GM21529 (cell line): ENCODE data around the gene PIH1D1.
A peak's percentile ranks its signal among the peaks of the same experiment; 100 is the strongest.
"Not testable (repeated sequence)": the region's sequence is repeated elsewhere in the genome, so short reads cannot be mapped to it uniquely, and the experiment has no call there.

Experiments
- ATAC-seq: cut with Tn5 transposase; IDR thresholded peaks from one replicate; pipeline ENCODE4 v1.9.1; 2021; ENCODE audit not compliant: unreplicated experiment

PIH1D1 gene

DNA sequence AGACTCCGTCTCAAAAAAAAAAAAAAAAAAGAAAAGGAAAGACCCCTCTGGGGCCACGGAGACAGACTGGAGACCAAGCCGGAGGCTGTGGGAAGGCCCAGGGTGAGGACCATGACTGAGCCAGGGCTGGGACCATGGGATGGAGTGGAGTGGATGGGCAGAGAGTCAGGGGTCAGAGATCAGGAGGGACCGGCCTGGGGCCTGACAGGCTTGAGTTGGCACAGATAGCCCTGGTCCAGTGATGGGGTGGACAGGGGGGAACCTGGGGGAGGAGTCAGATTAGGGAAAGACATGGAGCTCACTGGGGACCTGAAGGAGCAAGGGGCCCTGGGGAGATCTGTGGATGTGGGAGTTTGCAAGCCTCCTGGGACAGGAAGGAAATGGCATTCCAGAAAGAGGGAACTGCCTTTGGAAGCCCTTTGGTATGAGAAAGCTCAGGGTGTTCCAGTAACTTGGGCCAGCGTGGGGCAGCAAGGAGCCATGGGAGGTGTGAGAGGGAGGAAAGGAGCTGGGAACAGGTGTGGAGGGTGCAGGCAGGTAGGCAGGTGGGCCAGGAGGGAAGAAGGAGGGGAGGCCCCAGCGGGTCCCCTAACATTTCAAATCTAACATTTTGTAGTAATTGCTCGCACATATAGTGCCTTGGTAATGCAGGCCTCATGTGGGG is 29.5 kb upstream of the PIH1D1 start:
- ATAC-seq, result no peak

DNA sequence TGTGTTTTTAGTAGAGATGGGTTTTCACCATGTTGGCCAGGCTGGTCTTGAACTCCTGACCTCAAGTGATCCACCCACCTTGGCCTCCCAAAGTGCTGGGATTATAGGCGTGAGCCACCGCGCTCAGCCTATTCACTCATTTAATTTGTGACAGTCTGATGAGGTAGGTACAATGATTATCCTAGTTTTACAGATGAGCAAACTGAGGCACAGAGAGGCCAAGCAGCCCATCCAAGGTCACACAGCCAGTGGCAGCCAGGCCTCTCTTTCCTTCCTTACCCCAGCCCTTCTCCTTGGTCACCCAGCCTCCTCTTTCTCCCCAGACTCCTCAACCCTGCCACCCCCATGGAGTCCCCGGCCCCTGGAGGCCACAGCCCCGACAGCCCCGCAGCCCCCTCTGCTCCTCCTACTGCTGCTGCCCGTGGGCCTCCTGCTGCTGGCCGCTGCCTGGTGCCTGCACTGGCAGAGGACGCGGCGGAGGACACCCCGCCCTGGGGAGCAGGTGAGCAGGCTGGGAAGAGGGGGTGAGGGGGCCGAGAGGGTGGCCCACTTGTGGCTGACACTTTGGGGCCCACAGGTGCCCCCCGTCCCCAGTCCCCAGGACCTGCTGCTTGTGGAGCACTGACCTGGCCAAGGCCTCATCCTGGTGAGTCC is 28.5 kb upstream of the PIH1D1 start:
- no peak for ATAC-seq

DNA sequence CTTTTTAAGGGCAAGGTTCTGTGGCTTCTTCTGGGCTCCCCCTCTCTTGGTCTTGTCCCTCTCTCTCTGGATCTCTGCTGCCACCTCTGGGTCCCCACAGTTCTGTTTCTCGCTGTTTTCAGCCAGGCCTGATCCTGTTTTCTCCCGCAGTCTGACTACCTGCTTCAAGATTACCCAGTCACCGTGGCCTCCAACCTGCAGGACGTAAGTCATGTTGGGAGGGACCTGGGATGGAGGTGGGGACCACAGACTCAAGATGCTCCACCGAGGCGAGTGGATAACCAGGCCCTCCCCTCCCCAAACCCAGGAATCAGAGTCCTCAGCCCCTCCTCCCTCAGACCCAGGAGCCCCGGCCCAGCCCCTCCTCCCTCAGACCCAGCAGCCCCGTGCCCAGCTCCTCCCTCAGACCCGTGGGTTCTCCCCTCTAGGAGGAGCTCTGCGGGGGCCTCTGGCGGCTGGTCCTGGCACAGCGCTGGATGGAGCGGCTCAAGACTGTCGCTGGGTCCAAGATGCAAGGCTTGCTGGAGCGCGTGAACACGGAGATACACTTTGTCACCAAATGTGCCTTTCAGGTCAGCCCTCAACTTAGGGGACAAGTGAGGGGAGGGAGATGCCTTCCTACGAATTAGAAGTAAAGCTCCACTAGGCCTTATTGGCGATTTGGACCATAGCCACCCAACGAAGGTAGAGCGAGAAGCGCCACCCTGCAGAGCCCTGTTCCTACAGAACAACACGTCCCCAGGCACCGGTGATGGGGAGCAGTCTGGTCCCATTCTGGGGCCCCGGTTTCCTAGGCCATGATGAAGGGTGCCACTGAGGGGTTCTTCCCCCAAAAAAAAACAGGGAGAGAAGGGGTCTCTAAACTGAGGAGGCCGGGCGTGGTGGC is 24.6 kb upstream of the PIH1D1 start:
- no peak for ATAC-seq

DNA sequence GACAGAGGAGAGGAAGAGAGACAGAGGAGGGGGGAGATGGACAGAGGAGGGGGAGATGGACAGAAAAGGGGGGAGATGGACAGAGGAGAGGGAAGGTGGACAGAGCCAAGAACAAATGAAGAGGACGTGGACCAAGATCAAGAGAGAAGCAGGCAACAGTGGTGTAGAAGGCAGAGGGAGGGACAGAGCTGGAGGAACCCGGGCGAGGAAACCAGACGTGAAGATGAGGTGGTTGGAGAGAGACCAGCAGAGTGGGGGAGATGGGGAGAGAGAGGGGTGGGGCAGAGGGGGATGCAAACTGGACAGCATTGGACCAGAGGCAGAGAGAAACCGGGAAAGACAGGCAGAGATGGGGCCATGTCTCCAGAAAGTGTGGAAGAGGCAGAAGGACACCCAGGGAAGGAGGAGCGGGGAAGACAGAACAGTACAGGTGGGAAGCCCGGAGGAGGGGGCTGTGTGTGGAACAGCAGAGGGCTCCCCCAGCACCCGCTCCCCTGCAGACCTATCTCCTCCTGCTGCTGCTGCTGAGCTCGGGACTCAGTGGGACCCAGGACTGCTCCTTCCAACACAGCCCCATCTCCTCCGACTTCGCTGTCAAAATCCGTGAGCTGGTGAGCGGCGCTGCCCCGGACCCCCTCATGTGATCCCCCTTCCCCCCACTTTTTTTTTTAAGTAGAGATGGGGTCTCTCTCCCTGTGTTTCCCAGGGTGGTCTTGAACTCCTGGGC is 23.7 kb upstream of the PIH1D1 start:
- ATAC-seq, result no peak

DNA sequence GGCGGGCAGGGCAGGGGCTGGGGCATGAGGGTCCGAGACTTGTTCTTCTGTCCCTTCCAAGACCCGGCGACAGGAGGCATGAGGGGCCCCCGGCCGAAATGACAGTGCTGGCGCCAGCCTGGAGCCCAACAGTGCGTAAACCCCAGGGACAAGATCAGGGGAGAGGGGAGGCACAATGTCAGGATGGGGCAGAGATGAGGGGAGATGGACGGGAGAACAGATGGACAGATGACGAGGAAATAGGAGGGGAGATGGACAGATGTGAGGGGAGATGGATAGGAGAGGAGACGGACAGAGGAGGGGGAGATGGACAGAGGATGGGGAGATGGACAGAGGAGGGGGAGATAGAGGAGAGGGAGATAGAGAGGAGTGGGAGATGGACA is 22.9 kb upstream of the PIH1D1 start:
- no peak for ATAC-seq

DNA sequence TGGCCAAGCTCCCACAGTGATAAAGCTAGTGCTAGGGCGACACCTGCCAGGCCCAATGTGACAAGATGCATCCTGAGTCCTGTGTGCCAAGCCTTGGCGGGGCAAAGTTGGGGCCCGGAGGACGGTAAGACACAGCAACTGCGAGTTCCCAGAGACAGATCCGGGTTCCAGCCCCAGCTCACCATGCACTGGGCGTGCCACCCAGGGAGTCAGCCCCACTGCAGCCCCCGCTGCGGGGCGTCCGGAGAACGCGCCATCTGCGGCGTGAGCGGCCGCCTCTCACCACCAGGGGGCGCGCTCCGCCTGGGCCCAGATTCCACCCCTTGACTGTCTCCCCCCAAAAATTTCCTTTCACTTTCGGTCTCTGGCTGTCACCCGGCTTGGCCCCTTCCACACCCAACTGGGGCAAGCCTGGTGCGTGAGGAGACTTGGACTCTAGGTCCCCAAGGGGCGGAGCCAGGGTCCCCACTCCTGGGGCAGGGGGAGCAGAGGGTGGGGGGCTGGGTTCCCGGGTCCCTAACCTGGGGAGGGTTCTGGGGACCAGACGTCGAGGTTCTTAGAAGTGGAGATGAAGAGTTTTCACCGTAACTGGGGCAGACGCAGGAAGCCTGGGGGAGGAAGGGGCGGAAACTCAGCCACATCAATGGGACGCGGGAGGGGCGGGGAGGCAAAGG is 22.4 kb upstream of the PIH1D1 start, which contains the start of gene FLT3LG:
FLT3LG (plus strand) TSS at position 348 of the 674 bp plus-strand sequence. CDS start 425 bp downstream, outside the sequence.
- ATAC-seq, result peak; percentile 56

DNA sequence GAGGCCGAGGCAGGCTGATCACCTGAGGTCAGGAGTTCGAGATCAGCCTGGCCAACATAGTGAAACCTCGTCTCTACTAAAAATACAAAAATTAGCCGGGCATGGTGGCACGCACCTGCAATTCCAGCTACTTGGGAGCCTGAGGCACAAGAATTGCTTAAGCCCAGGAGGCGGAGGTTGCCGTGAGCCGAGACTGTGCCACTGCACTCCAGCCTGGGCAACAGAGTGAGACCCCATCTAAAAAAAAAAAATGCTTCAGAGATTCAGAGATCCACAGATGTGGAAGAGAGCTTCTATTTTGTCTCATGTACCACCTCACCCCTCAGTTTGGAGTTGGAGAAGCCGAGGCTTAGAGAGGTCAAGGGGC is 21.9 kb upstream of the PIH1D1 start:
- ATAC-seq, result not testable (repeated sequence)

DNA sequence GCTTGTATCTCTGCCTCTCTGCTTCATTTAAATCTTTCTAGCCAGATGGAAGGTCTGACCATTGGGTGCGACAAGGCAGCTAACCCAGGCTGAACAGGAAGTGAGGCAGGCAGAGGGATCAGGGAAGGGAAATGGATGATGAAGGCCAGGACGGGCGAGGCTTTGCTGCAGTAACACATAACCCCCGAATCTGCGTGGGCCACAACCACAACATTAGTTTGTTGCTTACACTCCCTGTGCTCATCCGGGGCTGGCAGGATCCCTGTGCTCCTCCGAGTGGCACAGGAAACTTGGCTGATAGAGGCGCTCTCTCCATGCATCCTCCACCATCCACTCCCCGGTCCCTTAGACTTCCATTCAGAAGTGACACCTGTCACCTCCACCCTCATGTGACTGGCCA is 21.3 kb upstream of the PIH1D1 start:
- no peak for ATAC-seq

DNA sequence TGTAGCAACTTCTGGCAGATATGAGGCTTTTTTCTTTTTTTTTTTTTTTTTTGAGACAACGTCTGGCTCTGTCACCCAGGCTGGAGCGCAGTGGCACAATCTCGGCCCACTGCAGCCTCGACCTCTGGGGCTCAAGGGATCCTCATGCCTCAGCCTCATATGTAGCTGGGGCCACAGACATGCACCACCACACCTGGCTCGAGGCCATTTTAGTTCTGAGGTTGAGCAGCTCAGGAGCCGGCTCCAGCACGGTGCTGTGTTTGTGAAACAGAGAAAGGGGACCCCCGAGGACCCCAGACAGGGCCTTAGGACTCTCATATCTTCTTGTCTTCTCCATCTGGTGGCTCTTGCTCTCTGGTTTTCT is 19.0 kb upstream of the PIH1D1 start:
- no peak for ATAC-seq

DNA sequence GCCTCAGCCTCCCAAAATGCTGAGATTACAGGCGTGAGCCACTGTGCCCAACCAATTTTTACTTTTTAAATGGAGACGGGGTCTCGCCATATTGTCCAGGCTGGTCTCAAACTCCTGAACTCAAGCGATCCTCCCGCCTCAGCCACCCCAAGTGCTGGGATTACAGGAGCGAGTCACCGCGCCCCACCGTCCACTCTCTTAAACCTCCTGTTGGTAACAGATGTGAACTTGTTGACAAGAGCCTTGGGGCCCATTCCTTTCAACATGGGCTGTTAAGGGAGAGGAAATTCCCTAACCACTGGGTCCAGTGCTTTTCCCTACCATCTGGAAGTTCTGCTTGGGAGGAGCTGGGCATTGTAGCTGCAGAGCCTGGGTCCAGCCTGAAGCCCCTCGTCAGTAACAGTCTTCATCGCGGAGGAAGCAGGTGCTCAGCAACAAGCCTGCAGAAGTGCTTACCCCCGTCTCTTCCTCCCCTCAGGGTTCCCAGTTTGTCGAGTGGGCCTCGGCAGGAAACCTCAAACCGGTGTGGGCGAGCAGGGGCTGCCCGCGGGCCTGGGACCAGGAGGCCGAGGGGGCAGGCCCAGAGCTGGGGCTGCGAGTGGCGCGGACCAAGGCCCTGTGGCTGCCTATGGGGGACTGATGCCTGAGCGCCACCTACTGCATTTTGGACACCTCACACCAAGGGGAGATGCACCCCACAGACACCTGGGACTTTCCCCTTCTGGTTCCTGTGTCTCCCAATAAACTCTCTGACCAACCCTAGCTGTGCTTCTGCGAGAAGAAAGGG is 18.4 kb upstream of the PIH1D1 start:
- peak; percentile 47 for ATAC-seq

DNA sequence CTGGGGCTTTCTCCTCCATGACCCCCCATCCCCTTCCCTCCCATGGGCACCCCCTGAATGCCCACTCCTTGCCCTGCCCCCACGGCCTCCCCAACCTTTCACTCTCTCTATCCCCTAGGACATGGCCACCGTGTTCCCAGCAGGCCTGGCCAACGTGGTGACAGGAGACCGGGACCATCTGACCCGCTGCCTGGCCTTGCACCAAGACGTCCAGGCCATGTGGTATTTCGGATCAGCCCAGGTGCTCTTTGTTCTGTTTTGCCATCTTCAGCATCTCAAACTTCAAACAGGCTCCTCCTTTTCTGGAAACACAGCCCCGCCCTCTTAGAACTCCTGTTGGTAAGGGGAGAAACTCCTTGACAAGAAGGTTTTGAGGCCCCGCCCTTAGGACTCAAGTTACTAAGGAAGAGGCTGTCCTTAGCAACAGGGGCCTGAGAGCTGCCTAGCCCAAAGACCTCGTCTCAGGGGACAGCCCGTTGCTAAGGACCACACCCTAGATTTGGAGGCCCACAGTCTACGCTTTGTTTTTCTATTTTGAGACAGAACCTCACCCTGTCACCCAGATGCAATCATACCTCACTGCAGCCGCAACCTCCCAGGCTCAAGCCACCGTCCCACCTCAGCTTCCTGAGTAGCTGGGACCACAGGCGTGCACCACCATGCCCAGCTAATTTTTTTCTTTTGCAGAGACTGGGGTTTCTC is 17.3 kb upstream of the PIH1D1 start:
- peak; percentile 61 for ATAC-seq

DNA sequence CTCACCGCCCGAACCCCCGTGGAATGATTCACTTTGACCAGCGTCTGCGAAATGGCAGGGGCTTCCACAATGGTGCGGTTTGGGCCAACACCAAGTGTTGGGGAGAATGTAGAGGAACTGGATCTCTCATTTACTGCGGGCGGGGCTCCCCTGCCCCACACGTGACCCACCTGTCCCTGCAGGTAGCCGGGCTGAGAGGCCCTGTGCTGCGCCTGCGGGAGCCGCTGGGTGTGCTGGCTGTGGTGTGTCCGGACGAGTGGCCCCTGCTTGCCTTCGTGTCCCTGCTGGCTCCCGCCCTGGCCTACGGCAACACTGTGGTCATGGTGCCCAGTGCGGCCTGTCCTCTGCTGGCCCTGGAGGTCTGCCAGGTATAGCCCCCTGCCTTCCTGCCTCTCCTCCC is 16.6 kb upstream of the PIH1D1 start:
- no peak for ATAC-seq

DNA sequence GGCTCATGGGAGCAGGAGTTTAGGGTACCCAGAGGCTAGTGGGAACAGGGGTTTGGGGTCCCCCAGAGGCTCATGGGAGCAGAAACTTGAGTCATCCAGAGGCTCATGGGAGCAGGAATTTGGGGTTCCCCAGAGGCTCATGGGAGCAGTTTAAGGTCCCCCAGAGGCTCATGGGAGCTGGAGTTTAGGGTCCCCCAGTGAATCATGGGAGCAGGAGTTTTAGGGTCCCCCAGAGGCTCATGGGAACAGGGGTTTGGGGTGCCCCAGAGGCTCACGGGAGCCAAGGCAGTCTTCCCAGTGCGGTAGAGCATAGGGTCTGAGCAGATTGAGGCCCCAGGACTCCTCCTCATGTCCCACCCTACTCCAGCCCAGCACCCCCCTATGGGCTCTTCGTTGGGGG is 13.8 kb upstream of the PIH1D1 start:
- ATAC-seq, result no peak

DNA sequence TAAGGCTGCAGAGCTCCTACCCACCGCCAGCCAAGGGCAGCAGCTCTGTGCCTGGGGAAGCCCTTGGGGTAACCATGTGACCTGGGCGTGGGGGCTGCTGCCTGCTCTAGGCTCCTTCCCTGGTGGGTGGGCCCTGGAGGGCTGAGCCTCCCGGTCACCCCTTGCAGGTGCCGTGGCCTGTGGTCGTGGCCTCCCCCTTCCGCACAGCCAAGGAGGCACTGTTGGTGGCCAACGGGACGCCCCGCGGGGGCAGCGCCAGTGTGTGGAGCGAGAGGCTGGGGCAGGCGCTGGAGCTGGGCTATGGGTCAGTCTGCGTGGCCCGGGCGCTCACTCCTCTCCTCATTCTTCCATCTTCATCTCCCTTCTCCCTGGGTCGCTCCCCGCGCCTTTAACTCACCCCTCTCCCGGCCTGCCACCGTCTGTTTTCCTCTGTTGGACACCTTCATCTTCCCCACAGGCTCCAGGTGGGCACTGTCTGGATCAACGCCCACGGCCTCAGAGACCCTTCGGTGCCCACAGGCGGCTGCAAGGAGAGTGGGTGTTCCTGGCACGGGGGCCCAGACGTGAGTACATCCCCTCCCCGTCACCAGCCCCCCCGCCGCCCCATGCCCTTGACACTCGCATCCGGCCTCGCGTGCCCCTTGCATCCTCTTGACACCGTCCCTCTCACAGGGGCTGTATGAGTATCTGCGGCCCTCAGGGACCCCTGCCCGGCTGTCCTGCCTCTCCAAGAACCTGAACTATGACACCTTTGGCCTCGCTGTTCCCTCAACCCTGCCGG is 12.5 kb upstream of the PIH1D1 start:
- ATAC-seq, result no peak

DNA sequence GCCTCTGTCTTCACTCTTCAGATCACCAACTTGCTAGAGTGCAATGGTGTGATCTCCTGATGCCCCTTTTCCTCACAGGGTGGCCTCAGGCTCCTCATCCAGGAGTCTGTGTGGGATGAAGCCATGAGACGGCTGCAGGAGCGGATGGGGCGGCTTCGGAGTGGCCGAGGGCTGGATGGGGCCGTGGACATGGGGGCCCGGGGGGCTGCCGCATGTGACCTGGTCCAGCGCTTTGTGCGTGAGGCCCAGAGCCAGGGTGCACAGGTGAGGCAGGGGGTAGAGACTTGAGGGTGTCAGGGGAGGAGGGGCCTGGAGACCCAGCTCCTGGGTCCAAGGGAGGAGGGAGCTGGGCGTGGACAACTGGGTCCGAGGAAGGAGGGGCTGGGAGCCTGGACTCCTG is 10.9 kb upstream of the PIH1D1 start:
- ATAC-seq, result no peak

DNA sequence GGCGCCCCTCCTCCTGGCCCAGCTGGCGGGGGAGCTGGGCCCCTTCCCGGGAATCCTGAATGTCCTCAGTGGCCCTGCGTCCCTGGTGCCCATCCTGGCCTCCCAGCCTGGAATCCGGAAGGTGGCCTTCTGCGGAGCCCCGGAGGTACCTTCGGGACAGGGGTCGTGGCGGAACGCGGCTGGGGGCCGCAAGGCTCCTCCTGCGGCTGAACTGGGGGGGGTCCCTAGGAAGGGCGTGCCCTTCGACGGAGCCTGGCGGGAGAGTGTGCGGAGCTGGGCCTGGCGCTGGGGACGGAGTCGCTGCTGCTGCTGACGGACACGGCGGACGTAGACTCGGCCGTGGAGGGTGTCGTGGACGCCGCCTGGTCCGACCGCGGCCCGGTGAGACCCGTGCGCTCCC is 10.0 kb upstream of the PIH1D1 start:
- ATAC-seq, result no peak

DNA sequence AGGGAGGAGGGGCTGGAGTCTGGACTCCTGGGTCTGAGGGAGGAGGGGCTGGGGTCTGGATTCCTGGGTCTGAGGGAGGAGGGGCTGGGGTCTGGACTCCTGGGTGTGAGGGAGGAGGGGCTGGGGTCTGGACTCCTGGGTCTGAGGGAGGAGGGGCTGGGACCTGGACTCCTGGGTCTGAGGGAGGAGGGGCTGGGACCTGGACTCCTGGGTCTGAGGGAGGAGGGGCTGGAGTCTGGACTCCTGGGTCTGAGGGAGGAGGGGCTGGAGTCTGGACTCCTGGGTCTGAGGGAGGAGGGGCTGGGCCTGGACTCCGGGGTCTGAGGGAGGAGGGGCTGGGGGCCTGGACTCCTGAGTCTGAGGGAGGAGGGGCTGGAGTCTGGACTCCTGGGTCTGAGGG is 9.5 kb upstream of the PIH1D1 start:
- ATAC-seq, result not testable (repeated sequence)

DNA sequence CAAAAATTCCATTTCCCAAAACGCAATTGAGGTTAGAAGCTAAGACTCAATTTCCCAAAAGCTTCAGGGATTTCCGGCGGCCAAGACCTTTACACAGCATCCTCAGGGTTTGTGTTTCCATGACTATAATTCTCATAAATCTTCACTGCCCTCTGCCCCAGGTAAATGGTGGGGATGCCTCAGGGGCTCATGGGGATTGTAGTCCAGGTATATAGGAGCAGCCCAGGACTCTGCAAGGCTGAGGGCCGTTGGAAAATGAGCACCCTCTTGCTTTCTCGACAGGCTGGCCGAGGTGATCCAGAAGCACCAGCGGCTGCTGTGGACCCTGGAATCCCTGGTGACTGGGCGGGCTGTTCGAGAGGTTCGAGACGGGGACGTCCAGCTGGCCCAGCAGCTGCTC is 7.8 kb upstream of the PIH1D1 start:
- ATAC-seq, result no peak

DNA sequence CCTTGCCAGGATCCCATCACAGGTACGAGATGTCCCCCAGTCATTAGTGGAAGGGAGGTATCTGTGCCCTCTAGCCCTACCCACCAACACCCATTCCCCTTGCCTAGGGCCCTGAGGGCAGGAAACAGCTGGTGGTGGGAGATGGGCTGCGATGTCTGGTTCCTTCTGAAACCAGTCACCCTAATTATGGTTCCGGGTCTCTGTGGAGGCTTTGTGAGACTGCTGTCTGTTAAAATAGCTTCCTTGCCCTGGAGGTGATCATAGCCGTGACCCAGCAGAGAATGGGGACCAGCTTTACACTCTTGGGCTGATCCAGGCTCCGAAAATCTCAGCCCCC is 6.9 kb upstream of the PIH1D1 start:
- ATAC-seq, result no peak
